UCSD-AML1 (cell line): ENCODE measurements around the gene NOMO2.
"Not testable (repeated sequence)": the region's sequence is repeated elsewhere in the genome, so short reads cannot be mapped to it uniquely, and the experiment has no call there.

Experiments used
- DNase-seq: peaks from one replicate; lab custom pipeline; 2025; ENCODE audit not compliant: unreplicated experiment; lab: John Stamatoyannopoulos, UW

The NOMO2 gene, protein sequence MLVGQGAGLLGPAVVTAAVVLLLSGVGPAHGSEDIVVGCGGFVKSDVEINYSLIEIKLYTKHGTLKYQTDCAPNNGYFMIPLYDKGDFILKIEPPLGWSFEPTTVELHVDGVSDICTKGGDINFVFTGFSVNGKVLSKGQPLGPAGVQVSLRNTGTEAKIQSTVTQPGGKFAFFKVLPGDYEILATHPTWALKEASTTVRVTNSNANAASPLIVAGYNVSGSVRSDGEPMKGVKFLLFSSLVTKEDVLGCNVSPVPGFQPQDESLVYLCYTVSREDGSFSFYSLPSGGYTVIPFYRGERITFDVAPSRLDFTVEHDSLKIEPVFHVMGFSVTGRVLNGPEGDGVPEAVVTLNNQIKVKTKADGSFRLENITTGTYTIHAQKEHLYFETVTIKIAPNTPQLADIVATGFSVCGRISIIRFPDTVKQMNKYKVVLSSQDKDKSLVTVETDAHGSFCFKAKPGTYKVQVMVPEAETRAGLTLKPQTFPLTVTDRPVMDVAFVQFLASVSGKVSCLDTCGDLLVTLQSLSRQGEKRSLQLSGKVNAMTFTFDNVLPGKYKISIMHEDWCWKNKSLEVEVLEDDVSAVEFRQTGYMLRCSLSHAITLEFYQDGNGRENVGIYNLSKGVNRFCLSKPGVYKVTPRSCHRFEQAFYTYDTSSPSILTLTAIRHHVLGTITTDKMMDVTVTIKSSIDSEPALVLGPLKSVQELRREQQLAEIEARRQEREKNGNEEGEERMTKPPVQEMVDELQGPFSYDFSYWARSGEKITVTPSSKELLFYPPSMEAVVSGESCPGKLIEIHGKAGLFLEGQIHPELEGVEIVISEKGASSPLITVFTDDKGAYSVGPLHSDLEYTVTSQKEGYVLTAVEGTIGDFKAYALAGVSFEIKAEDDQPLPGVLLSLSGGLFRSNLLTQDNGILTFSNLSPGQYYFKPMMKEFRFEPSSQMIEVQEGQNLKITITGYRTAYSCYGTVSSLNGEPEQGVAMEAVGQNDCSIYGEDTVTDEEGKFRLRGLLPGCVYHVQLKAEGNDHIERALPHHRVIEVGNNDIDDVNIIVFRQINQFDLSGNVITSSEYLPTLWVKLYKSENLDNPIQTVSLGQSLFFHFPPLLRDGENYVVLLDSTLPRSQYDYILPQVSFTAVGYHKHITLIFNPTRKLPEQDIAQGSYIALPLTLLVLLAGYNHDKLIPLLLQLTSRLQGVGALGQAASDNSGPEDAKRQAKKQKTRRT

DNA sequence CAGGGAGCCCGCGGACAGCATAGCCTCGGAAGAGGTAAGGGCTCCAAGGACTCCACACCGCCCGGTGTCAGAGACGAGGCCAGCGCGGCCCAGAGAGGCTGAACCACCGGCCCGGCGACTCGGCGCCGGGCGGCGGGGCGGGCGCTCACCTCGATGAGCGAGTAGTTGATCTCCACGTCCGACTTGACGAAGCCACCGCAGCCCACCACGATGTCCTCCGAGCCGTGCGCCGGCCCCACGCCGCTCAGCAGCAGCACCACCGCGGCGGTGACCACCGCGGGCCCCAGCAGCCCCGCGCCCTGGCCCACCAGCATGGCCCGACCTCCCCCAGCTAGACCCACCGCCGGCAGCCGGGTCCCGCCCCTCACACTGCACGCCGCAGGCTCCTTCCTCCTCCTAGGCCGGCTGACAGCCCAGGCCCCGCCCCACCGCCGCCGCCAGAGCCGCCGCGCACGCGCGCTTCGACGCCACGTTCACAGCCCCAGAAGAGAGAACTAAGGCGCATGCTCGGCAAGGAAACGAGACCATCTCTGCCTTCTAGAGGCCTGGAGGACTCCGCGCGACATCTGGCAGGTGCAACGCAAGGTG is at the start of gene NOMO2:
Gene NOMO2 (minus strand): TSS at position 371 of the 588 bp plus-strand sequence. CDS start 57 bp downstream, at position 314.
- DNase-seq, result not testable (repeated sequence)

DNA sequence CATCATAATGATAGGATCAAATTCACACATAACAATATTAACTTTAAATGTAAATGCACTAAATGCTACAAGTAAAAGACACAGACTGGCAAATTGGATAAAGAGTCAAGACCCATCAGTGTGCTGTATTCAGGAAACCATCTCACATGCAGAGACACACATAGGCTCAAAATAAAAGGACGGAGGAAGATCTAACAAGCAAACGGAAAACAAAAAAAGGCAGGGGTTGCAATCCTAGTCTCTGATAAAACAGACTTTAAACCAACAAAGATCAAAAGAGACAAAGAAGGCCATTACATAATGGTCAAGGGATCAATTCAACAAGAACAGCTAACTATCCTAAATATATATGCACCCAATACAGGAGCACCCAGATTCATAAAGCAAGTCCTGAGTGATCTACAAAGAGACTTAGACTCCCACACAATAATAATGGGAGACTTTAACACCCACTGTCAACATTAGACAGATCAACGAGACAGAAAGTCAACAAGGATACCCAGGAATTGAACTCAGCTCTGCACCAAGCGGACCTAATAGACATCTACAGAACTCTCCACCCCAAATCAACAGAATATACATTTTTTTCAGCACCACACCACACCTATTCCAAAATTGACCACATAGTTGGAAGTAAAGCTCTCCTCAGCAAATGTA is 48.4 kb upstream of the NOMO2 start:
- not testable (repeated sequence) for DNase-seq

- not testable (repeated sequence) for DNase-seq
Observed at GRCh38 chr16:18608271-18608670, 46.4 kb upstream of the NOMO2 start.

- not testable (repeated sequence) for DNase-seq
Observed at GRCh38 chr16:18603572-18604246, 41.8 kb upstream of the NOMO2 start.

DNA sequence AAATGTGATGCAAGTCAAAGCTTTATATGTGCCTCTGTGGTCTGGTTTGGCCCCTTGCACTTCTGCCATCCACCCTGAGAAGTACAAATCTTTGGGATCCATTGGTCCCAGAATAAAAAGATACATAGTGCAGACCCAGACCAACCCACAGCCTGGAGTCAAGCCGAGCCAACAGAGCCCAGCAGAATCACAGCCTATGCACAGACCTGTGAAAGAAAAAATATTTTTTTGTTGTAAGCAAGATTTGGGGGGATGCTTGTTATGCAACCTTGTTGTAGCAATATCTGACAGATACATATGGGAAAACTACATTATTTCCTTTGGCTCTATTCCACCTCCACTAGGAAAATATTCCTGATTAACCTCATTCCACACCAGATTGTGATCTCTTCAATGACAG is 36.7 kb upstream of the NOMO2 start:
- DNase-seq, result not testable (repeated sequence)

DNA sequence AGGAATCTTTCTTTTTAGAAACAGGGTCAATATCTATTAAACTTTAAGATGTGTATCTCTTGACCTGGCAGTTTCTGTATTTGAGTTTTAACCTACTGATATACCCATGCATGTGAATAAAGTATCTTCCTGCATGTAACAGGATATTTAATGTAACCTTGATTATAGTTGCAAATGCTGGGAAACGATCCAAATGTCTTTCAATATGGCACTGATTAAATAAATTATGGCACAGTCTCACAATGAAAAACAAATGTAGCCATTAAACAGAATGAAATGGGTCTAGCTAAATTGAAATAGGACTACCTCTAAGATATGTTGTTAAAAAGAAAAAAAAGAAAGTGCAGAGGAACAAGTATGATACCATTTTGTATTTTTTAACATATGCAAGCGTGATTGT is 35.8 kb upstream of the NOMO2 start:
- DNase-seq, result not testable (repeated sequence)

GRCh38 chr16:18597319-18597718 is 35.4 kb upstream of the NOMO2 start:
- not testable (repeated sequence) for DNase-seq

- not testable (repeated sequence) for DNase-seq
Observed at GRCh38 chr16:18595796-18596195, 33.9 kb upstream of the NOMO2 start.

DNA sequence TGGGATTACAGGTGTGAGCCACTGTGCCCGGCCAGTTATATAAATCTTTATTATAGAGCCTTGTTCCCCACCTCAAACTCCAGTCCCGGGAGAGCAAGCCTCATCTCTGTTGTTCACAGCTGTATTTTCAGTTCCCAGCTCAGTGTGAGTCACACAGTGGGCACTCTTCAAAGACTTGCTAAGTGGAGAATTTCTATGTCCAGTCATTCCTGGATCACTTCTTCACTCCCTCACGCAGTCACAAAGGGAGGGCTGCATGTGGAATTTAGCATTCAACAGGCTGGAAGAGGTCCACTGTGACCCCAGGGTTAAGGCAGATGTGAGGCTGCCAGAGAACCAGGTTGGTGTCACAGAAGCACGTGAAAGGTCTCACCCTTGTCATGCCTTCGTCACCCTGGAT is 33.0 kb upstream of the NOMO2 start:
- DNase-seq, result not testable (repeated sequence)

DNA sequence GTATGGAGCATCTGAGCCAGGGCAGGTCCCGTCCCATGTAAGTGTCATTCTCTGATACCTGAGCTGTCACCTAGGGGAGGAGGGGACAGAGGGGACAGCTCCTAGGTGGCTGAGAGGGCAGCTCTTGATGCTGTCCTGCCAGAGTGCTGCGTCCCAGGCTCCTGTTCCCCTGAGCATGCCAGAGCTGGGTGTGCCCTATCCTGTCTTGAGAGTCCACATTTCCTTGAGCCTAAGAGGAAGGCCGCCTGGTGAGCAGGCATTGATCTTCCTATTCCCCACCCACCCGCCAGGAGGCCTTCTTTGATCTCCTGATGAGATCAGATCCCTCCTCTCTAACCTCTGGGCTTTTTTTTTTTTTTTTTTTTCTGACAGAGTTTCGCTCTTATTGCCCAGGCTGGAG is 32.0 kb upstream of the NOMO2 start:
- DNase-seq, result not testable (repeated sequence)

DNA sequence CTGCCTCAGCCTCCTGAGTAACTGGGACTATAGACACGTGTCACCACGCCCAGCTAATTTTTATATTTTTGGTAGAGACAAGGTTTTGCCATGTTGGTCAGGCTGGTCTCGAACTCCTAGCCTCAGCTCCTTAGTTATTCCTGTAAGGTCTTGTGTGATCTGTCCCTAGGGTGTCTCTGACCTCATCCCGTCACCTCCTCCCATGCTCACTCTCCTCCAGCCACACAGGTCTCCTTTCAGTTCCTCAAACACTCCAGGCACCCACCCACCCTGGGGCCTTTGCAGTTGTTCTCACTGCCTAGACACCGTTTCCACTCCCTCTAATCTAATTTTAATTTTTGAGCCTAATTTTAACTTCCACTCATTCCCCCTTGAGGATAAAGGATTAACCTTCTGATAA is 31.1 kb upstream of the NOMO2 start:
- DNase-seq, result not testable (repeated sequence)

GRCh38 chr16:18591908-18592307 is 30.0 kb upstream of the NOMO2 start:
- peak; percentile 14 for DNase-seq

- not testable (repeated sequence) for DNase-seq
Observed at GRCh38 chr16:18591441-18591840, 29.5 kb upstream of the NOMO2 start.

- not testable (repeated sequence) for DNase-seq
Observed at GRCh38 chr16:18589806-18590205, 27.9 kb upstream of the NOMO2 start.

GRCh38 chr16:18586560-18587540 is 25.0 kb upstream of the NOMO2 start:
- DNase-seq, result not testable (repeated sequence)

DNA sequence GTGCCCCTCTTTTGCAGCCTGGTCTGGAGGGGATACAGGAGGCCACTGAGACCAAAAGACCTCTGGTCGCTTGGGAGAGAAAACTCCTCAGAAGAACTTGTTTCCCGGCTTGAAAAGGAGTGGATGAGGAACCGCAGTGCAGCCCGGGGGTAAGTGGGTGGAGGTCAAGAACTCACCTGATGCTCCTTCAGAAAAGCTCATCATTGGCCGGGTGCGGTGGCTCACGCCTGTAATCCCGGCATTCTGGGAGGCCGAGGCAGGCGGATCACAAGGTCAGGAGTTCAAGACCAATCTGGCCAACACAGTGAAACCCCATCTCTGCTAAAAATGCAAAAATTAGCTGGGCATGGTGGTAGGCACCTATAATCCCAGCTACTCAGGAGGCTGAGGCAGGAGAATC is 23.9 kb upstream of the NOMO2 start:
- not testable (repeated sequence) for DNase-seq

DNA sequence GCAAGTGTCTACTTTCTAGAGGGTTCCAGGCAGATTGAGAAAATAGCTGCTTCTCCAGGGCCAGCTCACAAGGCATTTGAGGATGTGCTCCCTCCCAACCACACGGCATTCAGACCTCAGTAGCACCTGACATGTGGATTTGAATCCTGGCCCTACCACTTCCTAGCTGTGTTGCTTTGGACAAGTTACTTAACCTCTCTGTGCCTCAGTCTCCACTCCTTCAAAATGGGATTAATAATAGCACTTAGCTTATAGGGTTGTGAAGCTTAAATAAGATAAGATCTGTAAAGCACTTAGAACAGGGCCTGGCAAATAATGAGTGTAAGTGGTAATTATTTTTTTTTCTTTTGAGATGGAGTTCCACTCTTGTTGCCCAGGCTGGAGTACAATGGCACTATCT is 21.0 kb upstream of the NOMO2 start:
- DNase-seq, result no peak

DNA sequence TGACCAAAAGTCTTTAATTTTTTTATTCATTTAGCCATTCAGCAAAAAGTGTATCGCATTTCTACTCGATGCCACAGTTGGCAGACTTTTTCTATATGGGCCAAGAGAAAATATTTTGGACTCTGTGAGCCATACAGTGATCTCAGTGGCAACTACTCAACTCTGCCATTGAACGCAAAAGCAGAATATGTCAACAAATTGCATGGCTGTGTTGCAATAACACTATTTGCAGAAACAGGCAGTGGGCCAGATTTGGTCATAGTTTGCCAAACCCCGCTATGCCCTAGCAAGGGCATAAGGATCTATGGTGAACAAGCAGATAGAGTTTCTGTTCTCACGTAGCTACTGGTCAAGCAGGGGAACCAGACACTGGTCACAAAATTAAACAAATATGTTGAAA is 18.5 kb upstream of the NOMO2 start:
- not testable (repeated sequence) for DNase-seq
